ENCODE results near the gene GTF3C5.

Gene GTF3C5

GRCh38 chr9:133030317-133031129 is at the start of gene GTF3C5:
Gene GTF3C5 (plus strand): TSS chr9:133030997. CDS start chr9:133031012, 15 bp downstream.
- TF ChIP-seq GATA2 (IDR thresholded peaks at IDR 0.05; ENCODE audit: low read depth, low read length), result no peak
- no peak for TF ChIP-seq GATA3 (IDR thresholded peaks at IDR 0.05; ENCODE audit: low read depth, low read length)

- TF ChIP-seq GATA2 (IDR thresholded peaks at IDR 0.05; ENCODE audit: low read depth, low read length), result no peak
- TF ChIP-seq GATA3 (IDR thresholded peaks at IDR 0.05; ENCODE audit: low read depth, low read length), result no peak
Measured at GRCh38 chr9:132982458-132982857, 48.3 kb upstream of the GTF3C5 start.

- no peak for TF ChIP-seq GATA3 (IDR thresholded peaks at IDR 0.05; ENCODE audit: low read depth, low read length)
- no peak for TF ChIP-seq GATA2 (IDR thresholded peaks at IDR 0.05; ENCODE audit: low read depth, low read length)
Measured at GRCh38 chr9:132983491-132984201, 47.2 kb upstream of the GTF3C5 start.

GRCh38 chr9:132984202-132985070 is 46.4 kb upstream of the GTF3C5 start:
- TF ChIP-seq GATA3 (IDR thresholded peaks at IDR 0.05; ENCODE audit: low read depth, low read length), result no peak
- no peak for TF ChIP-seq GATA2 (IDR thresholded peaks at IDR 0.05; ENCODE audit: low read depth, low read length)

- TF ChIP-seq GATA3 (IDR thresholded peaks at IDR 0.05; ENCODE audit: low read depth, low read length) (no peak), GATA2 (IDR thresholded peaks at IDR 0.05; ENCODE audit: low read depth, low read length) (no peak)
Measured at GRCh38 chr9:132985071-132985350, 45.8 kb upstream of the GTF3C5 start.

GRCh38 chr9:132985489-132985888 is 45.3 kb upstream of the GTF3C5 start:
- TF ChIP-seq GATA3 (IDR thresholded peaks at IDR 0.05; ENCODE audit: low read depth, low read length), result no peak
- TF ChIP-seq GATA2 (IDR thresholded peaks at IDR 0.05; ENCODE audit: low read depth, low read length), result no peak

- TF ChIP-seq GATA2 (IDR thresholded peaks at IDR 0.05; ENCODE audit: low read depth, low read length) (no peak), GATA3 (IDR thresholded peaks at IDR 0.05; ENCODE audit: low read depth, low read length) (no peak)
Measured at GRCh38 chr9:132986114-132986513, 44.7 kb upstream of the GTF3C5 start.

- TF ChIP-seq GATA2 (IDR thresholded peaks at IDR 0.05; ENCODE audit: low read depth, low read length) (no peak), GATA3 (IDR thresholded peaks at IDR 0.05; ENCODE audit: low read depth, low read length) (no peak)
Measured at GRCh38 chr9:132986640-132987620, 43.9 kb upstream of the GTF3C5 start.

- TF ChIP-seq GATA3 (IDR thresholded peaks at IDR 0.05; ENCODE audit: low read depth, low read length) (no peak), GATA2 (IDR thresholded peaks at IDR 0.05; ENCODE audit: low read depth, low read length) (no peak)
Measured at GRCh38 chr9:132988244-132989013, 42.4 kb upstream of the GTF3C5 start.

- TF ChIP-seq GATA2 (IDR thresholded peaks at IDR 0.05; ENCODE audit: low read depth, low read length) (no peak), GATA3 (IDR thresholded peaks at IDR 0.05; ENCODE audit: low read depth, low read length) (no peak)
Measured at GRCh38 chr9:132989014-132989310, 41.8 kb upstream of the GTF3C5 start.

- TF ChIP-seq GATA3 (IDR thresholded peaks at IDR 0.05; ENCODE audit: low read depth, low read length), result no peak
- TF ChIP-seq GATA2 (IDR thresholded peaks at IDR 0.05; ENCODE audit: low read depth, low read length), result no peak
Measured at GRCh38 chr9:132989414-132989996, 41.3 kb upstream of the GTF3C5 start.

GRCh38 chr9:132990781-132991180 is 40.0 kb upstream of the GTF3C5 start:
- no peak for TF ChIP-seq GATA3 (IDR thresholded peaks at IDR 0.05; ENCODE audit: low read depth, low read length)
- TF ChIP-seq GATA2 (IDR thresholded peaks at IDR 0.05; ENCODE audit: low read depth, low read length), result no peak

All from SH-SY5Y (cell line).